NCI-H2081 (cell line): Measurements from ENCODE around the gene TBC1D32.
"Not testable (repeated sequence)": the region's sequence is repeated elsewhere in the genome, so short reads cannot be mapped to it uniquely, and the experiment has no call there.

ENCODE experiments used
- DNase-seq, 2 experiments: peaks; one replicate each; lab custom pipeline; 2025; lab: John Stamatoyannopoulos, UW

The TBC1D32 gene, protein sequence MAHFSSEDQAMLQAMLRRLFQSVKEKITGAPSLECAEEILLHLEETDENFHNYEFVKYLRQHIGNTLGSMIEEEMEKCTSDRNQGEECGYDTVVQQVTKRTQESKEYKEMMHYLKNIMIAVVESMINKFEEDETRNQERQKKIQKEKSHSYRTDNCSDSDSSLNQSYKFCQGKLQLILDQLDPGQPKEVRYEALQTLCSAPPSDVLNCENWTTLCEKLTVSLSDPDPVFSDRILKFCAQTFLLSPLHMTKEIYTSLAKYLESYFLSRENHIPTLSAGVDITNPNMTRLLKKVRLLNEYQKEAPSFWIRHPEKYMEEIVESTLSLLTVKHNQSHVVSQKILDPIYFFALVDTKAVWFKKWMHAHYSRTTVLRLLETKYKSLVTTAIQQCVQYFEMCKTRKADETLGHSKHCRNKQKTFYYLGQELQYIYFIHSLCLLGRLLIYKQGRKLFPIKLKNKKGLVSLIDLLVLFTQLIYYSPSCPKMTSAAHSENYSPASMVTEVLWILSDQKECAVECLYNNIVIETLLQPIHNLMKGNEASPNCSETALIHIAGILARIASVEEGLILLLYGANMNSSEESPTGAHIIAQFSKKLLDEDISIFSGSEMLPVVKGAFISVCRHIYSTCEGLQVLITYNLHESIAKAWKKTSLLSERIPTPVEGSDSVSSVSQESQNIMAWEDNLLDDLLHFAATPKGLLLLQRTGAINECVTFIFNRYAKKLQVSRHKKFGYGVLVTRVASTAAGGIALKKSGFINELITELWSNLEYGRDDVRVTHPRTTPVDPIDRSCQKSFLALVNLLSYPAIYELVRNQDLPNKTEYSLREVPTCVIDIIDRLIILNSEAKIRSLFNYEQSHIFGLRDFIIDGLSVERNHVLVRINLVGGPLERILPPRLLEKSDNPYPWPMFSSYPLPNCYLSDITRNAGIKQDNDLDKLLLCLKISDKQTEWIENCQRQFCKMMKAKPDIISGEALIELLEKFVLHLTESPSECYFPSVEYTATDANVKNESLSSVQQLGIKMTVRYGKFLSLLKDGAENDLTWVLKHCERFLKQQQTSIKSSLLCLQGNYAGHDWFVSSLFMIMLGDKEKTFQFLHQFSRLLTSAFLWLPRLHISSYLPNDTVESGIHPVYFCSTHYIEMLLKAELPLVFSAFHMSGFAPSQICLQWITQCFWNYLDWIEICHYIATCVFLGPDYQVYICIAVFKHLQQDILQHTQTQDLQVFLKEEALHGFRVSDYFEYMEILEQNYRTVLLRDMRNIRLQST

DNA sequence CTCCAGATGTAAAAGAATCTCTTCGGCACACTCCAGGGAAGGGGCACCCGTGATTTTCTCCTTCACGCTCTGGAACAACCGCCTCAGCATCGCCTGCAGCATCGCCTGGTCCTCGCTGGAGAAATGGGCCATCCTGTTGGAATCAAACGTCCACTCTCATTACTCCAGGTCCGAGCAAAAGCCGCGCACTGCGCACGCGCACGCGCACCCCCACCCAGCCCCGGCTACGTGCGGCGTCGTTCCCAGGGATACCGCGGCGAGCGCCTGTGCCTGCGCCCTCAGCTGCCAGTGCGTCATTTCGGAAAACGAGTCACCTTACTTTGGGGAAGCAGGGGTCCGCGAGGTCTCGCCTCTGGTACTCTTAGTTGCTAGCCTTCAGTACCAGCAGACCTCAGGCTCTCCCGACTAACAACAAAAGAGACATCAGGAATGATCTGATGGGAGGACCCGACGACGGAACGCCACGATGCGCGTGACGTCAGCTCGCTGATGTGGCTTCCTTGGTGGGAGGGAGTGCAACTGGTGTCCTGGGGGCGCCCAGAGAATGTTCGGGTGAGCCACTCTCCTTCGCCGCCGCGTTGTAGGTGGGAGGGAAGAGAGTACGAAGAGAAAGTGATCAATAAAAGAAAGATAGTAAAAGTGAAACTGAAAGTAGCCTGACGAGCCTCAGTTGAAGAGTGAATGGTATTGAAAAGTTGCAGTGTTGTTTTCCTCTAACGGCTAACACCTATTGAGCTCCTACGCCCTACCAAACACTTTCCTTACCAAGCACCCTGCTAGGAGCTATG is at the start of gene TBC1D32:
TBC1D32 (minus strand) TSS at position 182 of the 788 bp plus-strand sequence; CDS start at position 132, 50 bp downstream.
- DNase-seq = peak; percentile 69 to 85

DNA sequence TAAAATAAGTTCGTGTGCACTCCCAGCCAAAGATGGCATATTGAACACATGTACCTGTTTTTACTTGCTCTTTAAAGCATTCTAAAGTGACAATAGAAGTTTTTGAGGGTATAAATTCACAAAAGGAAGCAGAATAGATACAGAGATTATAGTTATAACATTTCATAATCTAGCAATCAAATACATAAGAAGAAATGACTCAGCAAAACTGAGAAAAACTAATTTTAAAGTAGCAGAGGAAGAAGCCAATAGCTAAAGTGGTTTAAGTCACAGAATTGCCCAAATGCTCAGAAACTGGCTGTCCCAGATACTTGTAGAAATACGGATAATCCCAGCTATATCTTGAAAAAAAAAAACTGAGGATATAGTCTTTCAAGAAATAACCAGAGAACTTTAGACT is 49.2 kb upstream of the TBC1D32 start:
- no peak for DNase-seq

DNA sequence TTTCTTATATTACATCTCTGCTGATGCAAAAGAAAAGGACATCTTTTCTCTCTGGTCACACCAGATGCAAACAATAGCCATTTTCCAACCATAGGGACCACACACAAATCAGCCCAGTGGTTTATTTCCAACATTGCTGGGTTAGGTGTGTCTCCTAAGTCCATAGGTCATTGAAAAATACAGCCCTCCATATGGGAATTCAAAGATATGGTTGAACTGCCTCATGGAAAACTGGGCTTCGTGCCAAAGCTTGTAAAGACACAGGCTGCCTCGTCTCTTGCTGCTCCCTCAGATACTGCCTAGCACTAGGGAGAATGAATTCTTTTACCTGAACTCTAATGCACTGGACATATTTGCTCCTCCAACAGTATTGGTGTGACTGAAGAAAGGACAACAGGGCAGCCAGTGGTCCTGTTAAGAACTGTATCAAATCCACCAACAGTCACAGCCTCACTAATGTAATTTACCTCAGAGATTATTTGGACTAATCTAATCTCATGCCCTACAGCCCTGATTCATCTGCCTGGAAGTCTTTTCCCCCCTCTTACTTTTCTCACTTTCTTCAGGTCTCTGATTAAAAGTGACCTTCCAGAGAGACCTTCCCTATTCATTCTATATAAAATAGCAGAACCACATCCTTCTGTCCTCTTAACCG is 48.3 kb upstream of the TBC1D32 start:
- DNase-seq = no peak

DNA sequence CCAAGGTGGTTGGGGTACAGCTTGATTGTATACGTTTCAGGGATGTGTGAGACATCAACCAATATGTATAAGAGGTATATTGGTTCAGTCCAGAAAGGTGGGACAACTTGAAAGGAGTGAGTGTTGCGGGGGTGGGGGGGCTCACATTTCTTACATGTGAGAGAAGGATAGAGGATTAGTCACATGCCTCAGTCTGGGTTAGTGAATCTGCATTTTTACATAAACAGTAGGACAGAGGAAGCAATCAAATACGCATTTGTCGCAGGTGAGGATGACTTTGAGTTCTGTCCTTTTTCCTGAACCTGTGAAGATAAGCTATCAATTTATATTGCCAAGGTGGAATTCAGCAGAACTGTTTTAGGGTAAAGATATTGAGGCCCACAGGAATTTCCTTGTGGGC is 42.1 kb upstream of the TBC1D32 start:
- DNase-seq = no peak

DNA sequence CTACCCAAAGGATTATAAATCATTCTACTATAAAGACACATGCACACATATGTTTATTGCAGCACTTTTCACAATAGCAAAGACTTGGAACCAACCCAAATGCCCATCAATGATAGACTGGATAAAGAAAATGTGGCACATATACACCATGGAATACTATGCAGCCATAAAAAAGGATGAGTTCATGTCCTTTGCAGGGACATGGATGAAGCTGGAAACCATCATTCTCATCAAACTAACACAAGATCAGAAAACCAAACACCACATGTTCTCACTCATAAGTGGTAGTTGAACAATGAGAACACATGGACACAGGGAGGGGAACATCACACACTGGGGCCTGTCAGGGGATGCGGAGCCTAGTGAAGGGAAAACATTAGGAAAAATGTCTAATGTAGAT is 39.9 kb upstream of the TBC1D32 start:
- not testable (repeated sequence) for DNase-seq

DNA sequence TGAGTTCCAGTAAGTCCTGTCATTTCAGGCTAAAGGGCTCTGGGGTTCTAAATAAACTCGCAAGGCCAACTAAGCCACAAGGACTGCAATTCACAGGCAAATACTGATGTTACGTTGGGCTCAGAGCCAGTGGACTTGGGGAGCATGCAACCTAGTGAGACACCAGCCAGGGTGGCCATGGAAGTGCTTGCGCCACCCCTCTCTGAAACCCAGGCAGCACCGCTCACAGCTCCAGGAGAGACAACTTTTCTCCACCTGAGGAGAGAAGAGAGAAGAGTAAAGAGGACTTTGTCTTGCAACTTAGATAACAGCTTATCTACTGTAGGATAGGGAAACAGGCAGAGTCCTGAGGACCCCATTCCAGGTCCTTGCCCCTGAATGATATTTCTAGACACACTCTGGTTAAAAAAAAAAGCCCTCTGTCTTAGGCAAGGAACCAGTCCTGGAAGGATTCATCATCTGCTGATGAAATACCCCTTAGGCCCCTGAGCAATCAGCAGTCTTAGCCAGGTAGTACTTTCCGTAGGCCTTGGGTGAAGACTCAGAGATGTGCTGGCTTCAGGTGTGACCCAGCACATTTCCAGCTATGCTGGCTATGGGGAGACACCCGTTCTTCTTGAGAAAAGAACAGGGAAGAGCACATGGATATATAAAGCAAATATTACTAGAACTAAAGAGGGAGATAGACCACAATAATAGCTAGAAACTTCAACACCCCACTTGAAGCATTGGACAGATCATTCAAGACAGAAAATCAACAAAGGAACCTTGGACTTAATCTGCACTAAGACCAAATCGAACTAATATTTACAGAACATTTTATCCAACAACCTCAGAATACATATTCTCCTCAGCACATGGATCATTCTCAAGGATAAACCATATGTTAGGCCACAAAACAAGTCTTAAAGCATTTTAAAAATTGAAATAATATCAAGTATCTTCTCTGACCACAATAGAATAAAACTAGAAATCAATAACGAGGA is 31.5 kb upstream of the TBC1D32 start:
- no peak for DNase-seq

DNA sequence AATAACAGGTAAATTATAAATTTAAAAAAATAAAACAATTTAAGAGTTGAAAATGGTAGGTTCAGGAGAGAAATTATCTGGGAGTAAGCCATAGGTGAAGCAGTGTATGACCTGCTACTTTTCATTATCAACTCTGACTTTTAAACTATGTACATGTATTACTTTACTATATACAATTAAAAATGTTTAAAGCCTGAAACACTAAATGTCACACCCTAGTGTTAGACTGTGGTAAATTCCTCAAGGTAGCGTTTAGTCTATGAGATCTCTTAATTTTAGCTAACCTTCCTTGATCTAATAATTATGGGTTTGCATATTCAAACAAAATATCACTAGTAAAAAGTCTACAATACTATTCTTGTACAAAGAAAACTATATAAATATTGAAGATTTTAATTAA is 22.3 kb upstream of the TBC1D32 start:
- no peak for DNase-seq

DNA sequence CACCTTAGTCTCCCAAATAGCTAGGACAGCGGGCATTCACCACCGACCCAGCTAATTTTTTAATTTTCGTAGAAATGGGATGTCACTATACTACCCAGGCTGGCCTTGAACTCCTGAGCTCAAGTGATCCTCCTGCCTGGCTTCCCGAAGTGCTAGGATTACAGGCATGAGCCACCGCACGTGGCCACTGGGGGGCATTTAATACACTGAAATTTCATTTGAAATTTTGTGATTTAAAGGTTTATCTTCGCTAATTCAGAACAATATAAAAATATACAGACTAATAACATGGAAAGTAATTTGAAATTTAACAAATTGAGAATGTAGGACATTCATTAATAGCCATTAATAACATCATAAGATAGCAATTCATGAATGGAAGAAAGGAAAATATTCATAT is 20.5 kb upstream of the TBC1D32 start:
- DNase-seq = no peak

DNA sequence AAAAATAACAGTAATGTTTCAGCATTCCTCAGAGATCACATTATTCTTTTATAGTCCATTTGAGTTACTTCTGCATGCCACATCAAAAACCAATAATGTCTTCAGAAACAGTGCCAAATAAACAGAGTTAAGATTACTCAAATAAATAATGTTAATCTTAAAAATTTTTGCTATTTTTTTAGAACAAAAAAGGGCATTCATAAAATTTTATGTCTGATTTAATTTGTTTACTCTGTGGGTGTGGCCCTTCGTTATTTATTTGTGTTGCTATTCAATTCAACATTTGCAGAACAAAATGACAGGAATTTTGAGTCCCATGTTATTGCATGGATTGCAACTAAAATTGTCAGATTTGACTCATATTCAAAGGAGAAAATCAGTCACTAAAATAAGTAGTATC is 18.7 kb upstream of the TBC1D32 start:
- DNase-seq = no peak

DNA sequence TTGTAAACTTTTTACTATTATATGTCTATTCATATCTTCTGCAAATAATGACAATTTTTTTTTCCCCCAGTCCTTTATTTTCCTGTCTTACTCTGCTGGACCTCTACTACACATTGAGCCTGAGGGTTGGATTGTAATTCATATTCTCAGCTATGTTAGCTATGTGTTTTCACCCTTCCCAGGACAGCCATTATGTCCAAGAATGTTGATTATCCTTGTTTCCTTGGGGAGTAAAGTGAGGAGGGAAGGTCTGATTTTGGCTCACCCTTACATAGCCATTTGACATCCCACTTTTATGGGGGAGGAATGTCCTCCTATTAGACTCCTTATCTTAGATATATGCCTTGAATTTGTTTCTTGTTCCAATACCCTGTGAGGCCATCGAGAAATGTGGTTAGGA is 17.6 kb upstream of the TBC1D32 start:
- DNase-seq = no peak

DNA sequence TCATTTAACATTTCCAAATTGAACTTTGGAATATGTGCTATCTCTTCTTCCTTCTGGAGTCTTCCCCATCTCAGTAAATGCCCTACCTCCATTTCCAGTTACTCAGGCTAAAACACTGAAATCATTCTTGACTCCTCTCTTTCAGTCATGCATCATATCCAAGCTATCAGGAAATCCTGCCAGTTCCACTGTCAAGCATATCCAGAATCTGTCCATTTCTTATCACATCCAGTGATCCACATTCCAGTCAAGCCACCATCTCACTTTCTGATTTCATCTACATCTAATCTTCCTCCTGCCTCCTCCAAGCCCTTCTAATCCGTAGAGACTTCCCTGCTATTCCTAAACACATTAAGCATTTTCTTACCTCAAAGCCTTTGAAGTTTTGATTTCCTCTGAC is 15.3 kb upstream of the TBC1D32 start:
- DNase-seq = no peak

DNA sequence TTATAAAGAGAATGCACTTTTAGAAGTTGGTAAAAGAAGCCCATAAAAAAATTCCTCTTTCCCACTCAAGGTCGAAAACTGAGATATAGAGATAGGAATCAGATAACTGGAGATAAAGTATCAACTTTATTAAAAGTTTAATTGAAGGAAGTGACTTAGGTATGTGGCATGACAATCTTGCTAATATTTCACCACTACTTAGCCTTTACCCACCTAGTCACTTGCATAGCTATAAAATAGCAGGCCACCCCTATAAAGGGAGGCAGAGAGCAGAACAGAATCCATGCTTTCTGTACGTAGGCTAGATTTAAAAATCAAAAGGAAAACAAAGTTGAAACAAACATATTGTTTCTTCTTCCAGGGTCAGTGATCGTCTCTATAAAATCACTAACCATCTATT is 13.2 kb upstream of the TBC1D32 start:
- DNase-seq = no peak

DNA sequence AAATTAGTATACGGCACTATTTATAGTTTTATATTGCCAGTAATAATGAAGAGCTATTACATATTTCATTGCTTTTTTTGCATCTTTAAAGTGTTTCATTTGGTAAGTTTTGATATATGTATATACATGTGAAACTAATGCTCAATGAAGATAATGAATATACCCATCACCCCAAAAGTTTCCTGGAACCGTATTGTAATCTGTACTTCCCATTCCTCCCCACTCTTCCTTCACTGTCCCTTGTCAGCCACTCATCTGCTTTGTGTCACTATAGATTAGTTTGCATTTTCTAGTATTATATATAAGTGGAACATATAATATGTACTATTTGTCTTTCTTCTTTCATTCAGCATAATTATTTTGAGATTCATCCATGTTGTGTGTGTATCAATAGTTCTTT is 10.3 kb upstream of the TBC1D32 start:
- DNase-seq = no peak

DNA sequence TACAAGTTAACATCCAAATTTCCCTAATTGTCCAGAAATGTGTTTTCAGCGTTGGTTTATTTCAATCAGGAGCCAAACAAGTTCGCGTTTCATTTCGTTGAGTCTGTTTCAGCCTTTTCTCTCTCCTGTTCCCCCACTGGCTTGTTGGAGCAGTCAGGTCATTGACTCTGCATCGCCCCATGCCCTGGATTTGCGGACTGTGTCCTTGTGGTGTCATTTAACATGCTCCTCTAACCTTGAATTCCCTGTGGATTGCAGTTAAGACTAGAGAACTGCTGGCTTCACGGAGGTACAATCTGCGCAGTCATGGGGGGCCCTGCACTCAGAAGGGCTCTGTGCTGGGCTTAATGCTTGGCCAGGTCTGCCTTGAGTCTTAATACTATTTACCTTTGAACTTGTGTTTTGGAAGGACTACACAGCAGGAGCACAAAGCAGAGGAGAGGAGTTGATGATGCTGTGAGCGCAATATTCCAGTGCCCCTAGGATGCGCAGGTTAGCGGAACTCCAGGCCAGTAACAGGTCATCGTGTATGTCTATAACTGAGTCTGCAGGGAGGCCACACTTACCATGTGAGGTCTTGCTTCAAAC is 5.5 kb upstream of the TBC1D32 start:
- DNase-seq = no peak

DNA sequence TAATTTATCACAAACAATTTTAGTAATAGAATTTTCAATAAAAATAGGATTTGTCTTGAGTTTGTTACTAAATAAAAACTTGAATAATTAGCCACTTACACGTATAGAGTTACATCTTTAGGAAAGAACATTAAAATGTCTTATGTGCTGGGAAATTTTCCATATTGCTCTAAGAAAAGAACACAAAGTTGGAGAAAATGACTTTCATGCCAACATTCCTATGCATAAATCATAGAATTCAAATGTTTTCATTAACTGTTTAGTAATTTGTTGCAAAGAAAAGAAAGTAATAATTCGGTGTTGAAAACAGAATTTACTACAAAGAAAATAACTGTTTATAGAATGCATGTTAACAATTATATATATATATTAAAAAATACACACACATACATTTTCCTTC is 4.7 kb upstream of the TBC1D32 start:
- DNase-seq = no peak

DNA sequence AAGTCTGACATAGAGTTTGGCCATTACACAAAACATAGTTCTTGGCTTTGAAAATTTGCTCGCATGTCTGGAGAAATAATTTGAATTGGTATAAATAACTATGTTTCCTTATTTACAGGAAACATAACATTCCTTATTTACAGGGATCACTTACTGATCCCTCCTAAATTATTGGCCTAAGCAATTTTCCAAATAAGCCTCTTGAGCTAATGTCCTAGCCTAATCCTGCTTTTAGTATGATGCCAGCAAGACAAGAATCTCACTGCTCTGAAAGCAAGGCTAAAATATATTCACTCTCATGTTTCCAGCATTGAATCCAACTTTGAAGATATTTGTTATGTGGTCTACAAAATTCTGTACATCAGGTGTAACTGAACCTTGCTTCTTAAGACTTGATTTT is 4.1 kb upstream of the TBC1D32 start:
- DNase-seq = no peak

DNA sequence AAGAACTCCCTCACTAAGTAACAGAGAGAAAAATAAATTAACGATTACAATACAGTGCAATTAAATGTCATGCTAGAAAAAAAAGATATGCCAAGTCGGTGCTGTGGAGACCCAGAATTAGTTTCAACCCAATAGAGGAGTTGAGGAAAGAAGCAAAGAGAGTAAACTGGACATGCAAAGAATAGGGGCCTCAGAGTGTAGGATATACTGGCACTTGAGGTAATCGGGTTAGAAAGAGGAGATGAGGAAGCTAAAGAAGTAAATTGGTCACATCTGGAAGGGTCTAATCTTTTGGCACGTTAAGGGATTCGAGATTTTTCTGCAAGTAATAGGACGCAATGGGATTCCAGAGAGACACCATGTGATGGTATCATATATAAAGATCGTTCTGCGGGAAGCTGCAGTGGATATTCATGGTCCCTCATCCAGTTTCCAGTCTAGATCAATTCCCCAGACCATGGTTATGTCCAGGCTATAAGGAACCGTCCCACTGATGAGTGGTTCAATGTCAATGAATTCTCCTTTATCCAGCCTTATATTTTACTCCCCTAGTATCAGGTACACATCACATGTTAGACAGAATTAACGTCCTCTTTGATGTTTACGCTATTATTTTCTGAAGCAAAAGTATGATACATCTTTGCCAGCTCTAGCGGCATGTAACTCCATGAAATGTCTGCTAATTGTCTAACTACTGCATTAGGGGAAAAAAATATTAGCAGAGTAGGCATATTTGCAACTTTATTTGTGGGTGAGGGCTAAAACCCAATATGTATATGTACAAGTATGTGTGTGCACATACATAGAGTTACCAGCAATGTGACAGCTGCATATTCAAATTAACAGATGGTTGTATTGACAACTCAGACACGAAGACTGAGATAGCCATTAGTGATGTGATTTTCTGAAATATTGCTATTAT is 1.1 kb upstream of the TBC1D32 start:
- no peak for DNase-seq

DNA sequence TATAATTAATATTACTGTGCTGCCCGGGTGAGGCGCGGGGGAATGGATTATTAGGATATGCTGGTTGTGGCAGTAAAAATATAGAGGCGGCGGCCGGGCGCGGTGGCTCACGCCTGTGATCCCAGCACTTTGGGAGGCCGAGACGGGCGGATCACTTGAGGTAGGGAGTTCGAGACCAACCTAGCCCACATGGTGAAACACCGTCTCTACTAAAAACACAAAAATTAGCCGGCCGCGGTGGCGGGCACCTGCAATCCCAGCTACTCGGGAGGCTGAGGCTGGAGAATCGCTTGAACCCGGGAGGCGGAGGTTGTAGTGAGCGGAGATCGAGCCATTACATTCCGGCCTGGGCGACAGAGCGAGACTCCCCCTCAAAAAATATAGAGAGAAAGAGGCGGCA is 586 bp downstream of the TBC1D32 start:
- not testable (repeated sequence) for DNase-seq
